Measurements from ENCODE around the gene HPCA.
"Not testable (repeated sequence)": the region's sequence is repeated elsewhere in the genome, so short reads cannot be mapped to it uniquely, and the experiment has no call there.

The HPCA gene

GRCh38 chr1:32903991-32904785 is 17.9 kb downstream of the HPCA start:
- DNase-seq = no peak

GRCh38 chr1:32904797-32905196 is 18.5 kb downstream of the HPCA start:
- no peak for DNase-seq

GRCh38 chr1:32905588-32905987 is 19.3 kb downstream of the HPCA start:
- not testable (repeated sequence) for DNase-seq

- DNase-seq = no peak
These were observed 20.4 kb downstream of the HPCA start for GRCh38 chr1:32906654-32907053.

- no peak for DNase-seq
These were observed 21.1 kb downstream of the HPCA start for GRCh38 chr1:32907435-32907834.

- no peak for DNase-seq
These were observed 24.0 kb downstream of the HPCA start for GRCh38 chr1:32910319-32910718.

GRCh38 chr1:32915766-32916706 is 29.7 kb downstream of the HPCA start:
- no peak for DNase-seq

GRCh38 chr1:32917521-32917920 is 31.2 kb downstream of the HPCA start:
- DNase-seq = no peak

- no peak for DNase-seq
These were observed 31.9 kb downstream of the HPCA start for GRCh38 chr1:32918179-32918578.

GRCh38 chr1:32919811-32920733 is 33.8 kb downstream of the HPCA start:
- no peak for DNase-seq

GRCh38 chr1:32920833-32921232 is 34.5 kb downstream of the HPCA start:
- DNase-seq = no peak

GRCh38 chr1:32924881-32925344 is 38.6 kb downstream of the HPCA start:
- no peak for DNase-seq

GRCh38 chr1:32925403-32926162 is 39.3 kb downstream of the HPCA start:
- no peak for DNase-seq

- DNase-seq = no peak
These were observed 40.3 kb downstream of the HPCA start for GRCh38 chr1:32926562-32926961.

GRCh38 chr1:32927441-32927840 is 41.1 kb downstream of the HPCA start:
- no peak for DNase-seq

- no peak for DNase-seq
These were observed 42.0 kb downstream of the HPCA start for GRCh38 chr1:32928285-32928684.

- DNase-seq = no peak
These were observed 42.4 kb downstream of the HPCA start for GRCh38 chr1:32928715-32929114.

- no peak for DNase-seq
These were observed 43.1 kb downstream of the HPCA start for GRCh38 chr1:32929366-32929765.

GRCh38 chr1:32931760-32932159 is 45.5 kb downstream of the HPCA start:
- no peak for DNase-seq

- DNase-seq = no peak
These were observed 47.5 kb downstream of the HPCA start for GRCh38 chr1:32933742-32934322.

GRCh38 chr1:32934535-32934934 is 48.2 kb downstream of the HPCA start:
- DNase-seq = no peak

GRCh38 chr1:32937061-32937460 is 50.8 kb downstream of the HPCA start:
- no peak for DNase-seq

Measured in SIG-M5 (cell line).